Measurements from ENCODE around the gene SGTB. TPM values are rescaled to one million over a fixed set of nuclear protein-coding genes. Genes with fewer than 3 reads are reported as not detected.

Gene SGTB
- total and polyA plus RNA-seq, 2 of the 8 experiments (the other 6 are each of a cell fraction or from before 2014, with no cell fraction given): 2.2 to 18.7 TPM

DNA sequence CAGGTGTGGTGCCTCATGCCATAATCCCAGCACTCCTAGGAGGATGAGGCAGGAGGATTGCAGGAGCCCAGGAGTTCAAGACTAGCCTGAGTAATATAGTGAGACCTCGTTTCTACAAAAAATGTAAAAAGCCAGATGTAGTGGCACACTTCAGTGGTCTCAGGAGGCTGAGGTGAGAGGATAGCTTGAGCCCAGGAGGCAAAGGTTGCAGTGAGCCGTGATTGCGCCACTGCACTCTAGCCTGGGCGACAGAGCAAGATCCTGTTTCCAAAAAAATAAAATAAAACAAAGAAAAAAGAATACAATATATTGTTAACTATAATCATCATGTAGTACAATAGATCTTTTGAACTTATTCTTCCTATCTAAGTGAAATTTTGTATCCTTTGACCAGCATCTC, 16.4 kb upstream of the SGTB start:
- Histone ChIP-seq H3K79me2 (ENCODE audit: control insufficient read depth in 1 of 2, insufficient read depth in 2 of 2, low read length in 2 of 2) (peaks cover 16 to 96% of the 10 kb centered on the region in 2 experiments), H2BK120ac (replicated peaks; ENCODE audit: low read depth, low read length) (no peak overlapping the region), H3K18ac (ENCODE audit: extremely low read depth, low read length) (no peak overlapping the region), H3K79me1 (ENCODE audit: low read depth, low read length) (0 out of 2 replicates have a peak, but pooled peaks cover 2% of the 10 kb centered on the region), H3K4me2 (ENCODE audit: insufficient read depth in 1 of 2, low read depth in 2 of 2, low read length in 2 of 2) (no peak overlapping the region), H3K27ac (ENCODE audit: low read depth, low read length) (no peak overlapping the region), H2BK12ac (ENCODE audit: low read depth, low read length) (no peak overlapping the region), H2AFZ (ENCODE audit: low read length) (no peak overlapping the region), H3K4me1 (replicated peaks in 1 of 4; ENCODE audit: control insufficient read depth in 3 of 4, insufficient read depth in 4 of 4, low read length in 3 of 4) (no peaks in the 10 kb centered on the region), H2BK5ac (ENCODE audit: low read depth, low read length) (no peak overlapping the region), H2BK20ac (ENCODE audit: low read length) (no peak overlapping the region), H3K23me2 (ENCODE audit: low read depth, low read length) (no peaks in the 10 kb centered on the region), H3K14ac (ENCODE audit: insufficient read length) (no peak overlapping the region), H4K91ac (replicated peaks; ENCODE audit: insufficient read length, low read length) (no peak overlapping the region), H4K5ac (ENCODE audit: insufficient read length, low read depth, low read length) (no peak overlapping the region), H3K9ac (replicated peaks in 1 of 4; ENCODE audit: extremely low read depth in 1 of 4, low read depth in 3 of 4, low read length in 3 of 4) (no peak overlapping the region), H3K4me3 (ENCODE audit: extremely low read depth in 1 of 4, insufficient read depth in 2 of 4, low read depth in 3 of 4, low read length in 4 of 4) (no peak overlapping the region), H4K8ac (ENCODE audit: extremely low read depth, insufficient read depth, low read length) (no peak overlapping the region), H3K4ac (replicated peaks; ENCODE audit: insufficient read length, low read depth, low read length) (no peak overlapping the region), H3K23ac (ENCODE audit: insufficient read length) (no peak overlapping the region), H2AK5ac (ENCODE audit: low read depth, low read length) (no peak overlapping the region), H4K20me1 (replicated peaks in 1 of 2; ENCODE audit: control insufficient read depth in 1 of 2, insufficient read depth in 2 of 2, low read length in 2 of 2) (peaks cover 4 to 7% of the 10 kb centered on the region in 2 experiments), H3K9me3 (ENCODE audit: insufficient read depth in 2 of 2, low read depth in 1 of 2, low read length in 1 of 2) (no peaks in the 10 kb centered on the region), H2BK15ac (ENCODE audit: low read length) (no peak overlapping the region), H3K27me3 (replicated peaks in 1 of 4; ENCODE audit: control insufficient read depth in 3 of 4, extremely low read depth in 1 of 4, insufficient read depth in 3 of 4, low read length in 3 of 4) (peaks cover 0 to 1% (median 0%) of the 10 kb centered on the region in 4 experiments; a peak in 1 of 7 replicates), H3K36me3 (ENCODE audit: control insufficient read depth in 2 of 4, insufficient read depth in 4 of 4, low read length in 3 of 4) (no peaks in the 10 kb centered on the region), H3K56ac (replicated peaks; ENCODE audit: insufficient read length, low read depth, low read length) (no peak overlapping the region)
- TF ChIP-seq RFX5 (IDR thresholded peaks at IDR 0.05; ENCODE audit: borderline replicate concordance, low read depth, low read length) (no peak), KDM4A (IDR thresholded peaks at IDR 0.05; ENCODE audit: low read depth, low read length, severe bottlenecking) (no peak), SIX5 (IDR thresholded peaks at IDR 0.05; ENCODE audit: low read depth, low read length) (no peak), KDM5A (IDR thresholded peaks at IDR 0.05; ENCODE audit: low read length) (no peak), CREB1 (IDR thresholded peaks at IDR 0.05) (no peak), HDAC6 (IDR thresholded peaks at IDR 0.05; ENCODE audit: low read depth, low read length) (no peak), JUND (IDR thresholded peaks at IDR 0.05; ENCODE audit: low read length) (no peak), JUN (IDR thresholded peaks at IDR 0.05; ENCODE audit: low read depth, low read length) (no peak), BCL11A (IDR thresholded peaks at IDR 0.05; ENCODE audit: low read depth in 2 of 2, low read length in 2 of 2) (no peak), USF2 (IDR thresholded peaks at IDR 0.05; ENCODE audit: low read length) (no peak), BACH1 (IDR thresholded peaks at IDR 0.05; ENCODE audit: low read length) (no peak)
- CTCF ChIA-PET (ENCODE audit: partially characterized antibody): interaction anchor here (1.2 kb wide), 1 partner anchor 568 kb away, joined by 3 read pairs; no protein-coding TSS in a partner anchor
- DNase-seq (ENCODE audit: low read depth in 1 of 2, low spot score in 2 of 2) (no peak), FAIRE-seq (no peak)
- WGBS, 2 experiments (ENCODE audit: extremely low coverage in 1 of 2, insufficient coverage in 1 of 2, insufficient read length in 1 of 2, insufficient replicate concordance in 2 of 2, low coverage in 1 of 2, low lambda C conversion rate in 2 of 2, missing lambda C conversion rate in 1 of 2): 91% methylated on average over 4 of the region's 4 CpGs; no CpG with 5 or more reads in 1 of the 2 experiments
- POLR2A ChIA-PET (ENCODE audit: partially characterized antibody): no interaction called here
